ENCODE data around the gene EML1. TPM values are rescaled to one million over a fixed set of nuclear protein-coding genes. Genes with fewer than 3 reads are reported as not detected.

EML1 gene
- total RNA-seq, 2 experiments from 2014 or later, result 0.91 to 1.2 TPM

GRCh38 chr14:99815696-99816095 is 22.5 kb downstream of the EML1 start:
- H3K27me3 Mint-ChIP-seq (ENCODE audit: low read depth), result peaks cover 11% of the 10 kb centered on the region
- H3K27ac Mint-ChIP-seq, result no peak overlapping the region
- intact Hi-C loops (cut with micrococcal nuclease), result no loop called here
- H3K9me3 Mint-ChIP-seq, result no peaks in the 10 kb centered on the region
- peaks cover 3% of the 10 kb centered on the region for H3K4me1 Mint-ChIP-seq (ENCODE audit: low read depth)
- H3K4me3 Mint-ChIP-seq, result no peak overlapping the region
- DNase-seq, result no peak
- CTCF ChIA-PET, result interaction anchor here (1.2 kb wide), 1 partner anchor 132 kb away, joined by 3 read pairs; no protein-coding TSS in a partner anchor
- no peaks in the 10 kb centered on the region for H3K36me3 Mint-ChIP-seq (ENCODE audit: low read depth)

- Mint-ChIP-seq H3K9me3 (no peaks in the 10 kb centered on the region), H3K27me3 (ENCODE audit: low read depth) (peaks cover 11% of the 10 kb centered on the region), H3K36me3 (ENCODE audit: low read depth) (no peaks in the 10 kb centered on the region), H3K4me1 (ENCODE audit: low read depth) (peaks cover 3% of the 10 kb centered on the region), H3K27ac (no peak overlapping the region), H3K4me3 (no peak overlapping the region)
- CTCF ChIA-PET, result interaction anchor here (1.2 kb wide), 1 partner anchor 131 kb away, joined by 3 read pairs; no protein-coding TSS in a partner anchor
- no peak for DNase-seq
- intact Hi-C loops (cut with micrococcal nuclease), result no loop called here
These were observed 23.0 kb downstream of the EML1 start for GRCh38 chr14:99816217-99816616.

GRCh38 chr14:99816642-99817041 is 23.4 kb downstream of the EML1 start:
- intact Hi-C loops (cut with micrococcal nuclease), result no loop called here
- CTCF ChIA-PET, result interaction anchor here (1.0 to 1.2 kb wide), 2 partner anchors 12 to 131 kb away, joined by 3 to 4 read pairs; no protein-coding TSS in a partner anchor

GRCh38 chr14:99817331-99817730 is 24.1 kb downstream of the EML1 start:
- Mint-ChIP-seq H3K4me3 (no peak overlapping the region), H3K4me1 (ENCODE audit: low read depth) (peaks cover 14% of the 10 kb centered on the region), H3K36me3 (ENCODE audit: low read depth) (no peaks in the 10 kb centered on the region), H3K27me3 (ENCODE audit: low read depth) (peaks cover 13% of the 10 kb centered on the region), H3K27ac (no peak overlapping the region), H3K9me3 (no peaks in the 10 kb centered on the region)
- DNase-seq, result no peak
- CTCF ChIA-PET, result interaction anchor here (1.0 kb wide), 1 partner anchor 13 kb away, joined by 4 read pairs; no protein-coding TSS in a partner anchor
- intact Hi-C loops (cut with micrococcal nuclease), result no loop called here

More at GRCh38 chr14:99816642-99817041, 23.4 kb downstream of the EML1 start:
- DNase-seq, result no peak
- Mint-ChIP-seq H3K36me3 (ENCODE audit: low read depth) (no peaks in the 10 kb centered on the region), H3K27ac (no peak overlapping the region), H3K4me3 (no peak overlapping the region), H3K9me3 (no peaks in the 10 kb centered on the region), H3K27me3 (ENCODE audit: low read depth) (peaks cover 13% of the 10 kb centered on the region), H3K4me1 (ENCODE audit: low read depth) (peaks cover 7% of the 10 kb centered on the region)

- CTCF ChIA-PET, result no interaction called here
- Mint-ChIP-seq H3K4me1 (ENCODE audit: low read depth) (peaks cover 19% of the 10 kb centered on the region), H3K9me3 (no peaks in the 10 kb centered on the region), H3K27ac (no peak overlapping the region), H3K27me3 (ENCODE audit: low read depth) (peaks cover 13% of the 10 kb centered on the region), H3K36me3 (ENCODE audit: low read depth) (no peaks in the 10 kb centered on the region), H3K4me3 (no peak overlapping the region)
- no peak for DNase-seq
- intact Hi-C loops (cut with micrococcal nuclease), result no loop called here
These were observed 25.4 kb downstream of the EML1 start for GRCh38 chr14:99818503-99819036.

- intact Hi-C loops (cut with micrococcal nuclease), result no loop called here
- Mint-ChIP-seq H3K9me3 (no peaks in the 10 kb centered on the region), H3K36me3 (ENCODE audit: low read depth) (no peaks in the 10 kb centered on the region), H3K4me1 (ENCODE audit: low read depth) (peaks cover 19% of the 10 kb centered on the region), H3K27me3 (ENCODE audit: low read depth) (peaks cover 11% of the 10 kb centered on the region), H3K27ac (peak overlapping the region; percentile 57), H3K4me3 (no peak overlapping the region)
- peak; percentile 22 for DNase-seq
- CTCF ChIA-PET, result interaction anchor here (0.6 to 1.8 kb wide), 2 partner anchors 89 to 131 kb away, joined by 3 to 4 read pairs; no protein-coding TSS in a partner anchor
These were observed 26.3 kb downstream of the EML1 start for GRCh38 chr14:99819514-99819913.

- H3K27ac Mint-ChIP-seq, result no peak overlapping the region
- H3K9me3 Mint-ChIP-seq, result no peaks in the 10 kb centered on the region
- intact Hi-C loops (cut with micrococcal nuclease), result no loop called here
- no peak overlapping the region for H3K4me3 Mint-ChIP-seq
- no peak for DNase-seq
- H3K36me3 Mint-ChIP-seq (ENCODE audit: low read depth), result no peaks in the 10 kb centered on the region
- CTCF ChIA-PET, result interaction anchor here (0.6 to 1.8 kb wide), 2 partner anchors 91 to 318 kb away, joined by 3 to 4 read pairs; no protein-coding TSS in a partner anchor
- H3K27me3 Mint-ChIP-seq (ENCODE audit: low read depth), result peaks cover 11% of the 10 kb centered on the region
- peaks cover 19% of the 10 kb centered on the region for H3K4me1 Mint-ChIP-seq (ENCODE audit: low read depth)
These were observed 27.6 kb downstream of the EML1 start for GRCh38 chr14:99820702-99821331.

GRCh38 chr14:99821519-99822508 is 28.6 kb downstream of the EML1 start:
- H3K9me3 Mint-ChIP-seq, result no peaks in the 10 kb centered on the region
- no peaks in the 10 kb centered on the region for H3K36me3 Mint-ChIP-seq (ENCODE audit: low read depth)
- DNase-seq, result peak; percentile 35
- CTCF ChIA-PET, result interaction anchor here (0.8 kb wide), 1 partner anchor 64 kb away, joined by 3 read pairs; no protein-coding TSS in a partner anchor
- peaks cover 11% of the 10 kb centered on the region for H3K27me3 Mint-ChIP-seq (ENCODE audit: low read depth)
- H3K4me1 Mint-ChIP-seq (ENCODE audit: low read depth), result peaks cover 19% of the 10 kb centered on the region
- no peak overlapping the region for H3K27ac Mint-ChIP-seq
- intact Hi-C loops (cut with micrococcal nuclease), result no loop called here
- no peak overlapping the region for H3K4me3 Mint-ChIP-seq

- Mint-ChIP-seq H3K4me1 (ENCODE audit: low read depth) (peaks cover 19% of the 10 kb centered on the region), H3K9me3 (no peaks in the 10 kb centered on the region), H3K36me3 (ENCODE audit: low read depth) (no peaks in the 10 kb centered on the region), H3K27ac (no peak overlapping the region), H3K4me3 (no peak overlapping the region), H3K27me3 (ENCODE audit: low read depth) (peaks cover 9% of the 10 kb centered on the region)
- CTCF ChIA-PET, result interaction anchor here (0.6 kb wide), 1 partner anchor 25 kb away, joined by 3 read pairs; no protein-coding TSS in a partner anchor
- no peak for DNase-seq
- intact Hi-C loops (cut with micrococcal nuclease), result no loop called here
These were observed 29.7 kb downstream of the EML1 start for GRCh38 chr14:99822800-99823455.

GRCh38 chr14:99824776-99825175 is 31.6 kb downstream of the EML1 start:
- no peak for DNase-seq
- H3K4me1 Mint-ChIP-seq (ENCODE audit: low read depth), result peaks cover 16% of the 10 kb centered on the region
- CTCF ChIA-PET, result interaction anchor here (0.9 kb wide), 1 partner anchor 11 kb away, joined by 3 read pairs; no protein-coding TSS in a partner anchor
- no peak overlapping the region for H3K27ac Mint-ChIP-seq
- intact Hi-C loops (cut with micrococcal nuclease), result no loop called here
- H3K4me3 Mint-ChIP-seq, result no peak overlapping the region
- H3K9me3 Mint-ChIP-seq, result no peaks in the 10 kb centered on the region
- H3K27me3 Mint-ChIP-seq (ENCODE audit: low read depth), result peaks cover 8% of the 10 kb centered on the region
- H3K36me3 Mint-ChIP-seq (ENCODE audit: low read depth), result no peaks in the 10 kb centered on the region

- DNase-seq, result no peak
- Mint-ChIP-seq H3K27me3 (ENCODE audit: low read depth) (peaks cover 7% of the 10 kb centered on the region), H3K9me3 (no peaks in the 10 kb centered on the region), H3K36me3 (ENCODE audit: low read depth) (no peaks in the 10 kb centered on the region), H3K4me3 (no peak overlapping the region), H3K4me1 (ENCODE audit: low read depth) (no peaks in the 10 kb centered on the region), H3K27ac (no peak overlapping the region)
- CTCF ChIA-PET, result interaction anchor here (1.1 kb wide), 1 partner anchor 117 kb away, joined by 3 read pairs; no protein-coding TSS in a partner anchor
- intact Hi-C loops (cut with micrococcal nuclease), result no loop called here
These were observed 36.2 kb downstream of the EML1 start for GRCh38 chr14:99829450-99829849.

Measured in activated naive CD4-positive, alpha-beta T cell treated with anti-CD3 and anti-CD28 coated beads for 36 hours (primary cell).